Measurements from ENCODE around the gene TNFAIP3. TPM values are rescaled to one million over a fixed set of nuclear protein-coding genes. Genes with fewer than 3 reads are reported as not detected.

Gene TNFAIP3
- total and polyA plus RNA-seq, 2 donors (not counting 3 experiments of a cell fraction or from before 2014, with no cell fraction given), result 4.0 to 8.6 TPM

GRCh38 chr6:137880746-137881521 is 13.9 kb downstream of the TNFAIP3 start:
- CTCF ChIA-PET, result interaction anchor here (1.1 to 3.1 kb wide), 6 partner anchors 9 to 173 kb away, joined by 3 to 12 read pairs (median 5); partner anchors contain the start of gene TNFAIP3
- no peaks in the 10 kb centered on the region for H4K20me1 ChIP-seq (replicated peaks; ENCODE audit: control insufficient read depth, extremely low read depth, insufficient read depth, low read length)

More at GRCh38 chr6:137880746-137881521, 13.9 kb downstream of the TNFAIP3 start:
- FAIRE-seq, result no peak
- dilution Hi-C loops (cut with MboI; ENCODE audit: extremely low pct_ligation_motif_present, low sequenced_read_pairs), result no loop called here
- Histone ChIP-seq H3K9me1 (replicated peaks; ENCODE audit: control insufficient read depth, extremely low read depth, insufficient read depth, low read length) (no peaks in the 10 kb centered on the region), H3K36me3 (ENCODE audit: control insufficient read depth in 2 of 2, extremely low read depth in 1 of 2, insufficient read depth in 2 of 2, low read length in 2 of 2) (peaks cover 5 to 27% of the 10 kb centered on the region in 2 experiments), H3K79me2 (ENCODE audit: control insufficient read depth, insufficient read depth, low read length) (no peaks in the 10 kb centered on the region), H3K27ac (ENCODE audit: insufficient read depth, low read depth, low read length) (no peak overlapping the region), H3K4me2 (ENCODE audit: insufficient read depth, low read length) (no peak overlapping the region), H3K4me3 (replicated peaks in 1 of 3; ENCODE audit: insufficient read depth in 1 of 3, low read depth in 1 of 3, low read length in 3 of 3) (no peak overlapping the region), H3K4me1 (ENCODE audit: control insufficient read depth, extremely low read depth, insufficient read depth, low read length) (peaks cover 16% of the 10 kb centered on the region), H3K27me3 (ENCODE audit: control insufficient read depth in 2 of 2, insufficient read depth in 2 of 2, low read length in 2 of 2) (no peaks in the 10 kb centered on the region), H3K9me3 (replicated peaks; ENCODE audit: control insufficient read depth, insufficient read depth, low read length) (no peaks in the 10 kb centered on the region), H2AFZ (ENCODE audit: low read depth, low read length) (no peak overlapping the region), H3K9ac (replicated peaks; ENCODE audit: extremely low read depth, insufficient read depth, low read length) (no peak overlapping the region)
- BruUV-seq (replicated peaks), result no TSS peak
- TF ChIP-seq GATA2 (IDR thresholded peaks at IDR 0.05; ENCODE audit: insufficient read depth, insufficient read length, low read depth, low read length) (no peak), POLR2A (IDR thresholded peaks at IDR 0.05; ENCODE audit: low read depth, low read length) (no peak), CTCF (IDR thresholded peaks at IDR 0.05; ENCODE audit: extremely low read depth in 1 of 2, insufficient read depth in 1 of 2, low read depth in 1 of 2, low read length in 2 of 2) (no peak), POLR2AphosphoS5 (IDR thresholded peaks at IDR 0.05; ENCODE audit: insufficient read depth, low read depth, low read length) (no peak)
- DNase-seq (ENCODE audit: low read depth, low spot score), result no peak
- intact Hi-C loops (cut with micrococcal nuclease), result no loop called here
- POLR2A ChIA-PET, result interaction anchor here (0.7 kb wide), 1 partner anchor 24 kb away, joined by 3 read pairs; no protein-coding TSS in a partner anchor
